ENCODE measurements around the gene KLF9.
A peak's percentile ranks its signal among the peaks of the same experiment; 100 is the strongest.

Gene KLF9

GRCh38 chr9:70421272-70422180 is 7.1 kb upstream of the KLF9 start:
- DNase-seq = peak; percentile 59 to 70

DNA sequence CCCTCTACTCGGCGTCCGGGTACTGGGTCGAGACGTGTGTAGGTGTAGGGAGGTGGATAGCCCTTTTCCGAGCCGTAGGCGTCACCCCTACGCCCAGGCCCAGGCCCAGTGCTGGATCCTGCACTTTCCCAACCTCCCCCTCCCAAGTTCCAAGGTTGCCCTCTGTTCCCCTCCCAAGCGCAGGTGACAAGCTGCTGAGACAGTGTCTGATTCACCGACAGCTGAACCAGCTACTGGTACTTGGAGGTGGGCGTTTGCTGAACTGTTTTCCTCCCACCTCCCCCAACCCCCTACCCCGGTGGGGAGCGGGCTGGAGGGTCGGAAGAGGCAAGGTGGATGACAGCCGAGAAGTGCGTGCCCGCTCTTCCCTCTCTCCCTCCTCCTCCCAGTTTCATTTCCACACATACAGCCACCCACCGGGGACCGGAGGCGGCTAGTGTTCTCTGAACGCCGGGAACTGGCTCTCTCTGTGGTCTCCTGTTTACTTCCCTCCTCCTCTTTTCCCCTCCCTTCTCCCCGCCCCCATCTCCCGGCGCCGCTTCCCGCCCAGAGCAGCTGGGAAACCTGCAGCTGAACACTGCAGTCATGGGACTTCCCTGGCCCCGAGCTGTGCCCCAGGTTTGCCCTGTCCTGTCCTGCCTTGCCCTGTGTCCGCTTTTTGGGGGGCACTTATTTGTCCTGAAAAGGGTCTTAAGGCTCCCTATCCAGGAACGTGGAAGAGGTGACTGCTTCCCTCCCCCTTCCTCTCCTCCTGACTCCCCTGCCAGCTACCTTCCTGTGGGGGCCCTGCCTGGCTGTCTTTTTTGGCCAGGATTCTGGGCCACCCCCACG is 6.2 kb upstream of the KLF9 start:
- peak; percentile 89 to 93 for DNase-seq

GRCh38 chr9:70419556-70420440 is 5.3 kb upstream of the KLF9 start:
- DNase-seq = peak; percentile 84 to 86

DNA sequence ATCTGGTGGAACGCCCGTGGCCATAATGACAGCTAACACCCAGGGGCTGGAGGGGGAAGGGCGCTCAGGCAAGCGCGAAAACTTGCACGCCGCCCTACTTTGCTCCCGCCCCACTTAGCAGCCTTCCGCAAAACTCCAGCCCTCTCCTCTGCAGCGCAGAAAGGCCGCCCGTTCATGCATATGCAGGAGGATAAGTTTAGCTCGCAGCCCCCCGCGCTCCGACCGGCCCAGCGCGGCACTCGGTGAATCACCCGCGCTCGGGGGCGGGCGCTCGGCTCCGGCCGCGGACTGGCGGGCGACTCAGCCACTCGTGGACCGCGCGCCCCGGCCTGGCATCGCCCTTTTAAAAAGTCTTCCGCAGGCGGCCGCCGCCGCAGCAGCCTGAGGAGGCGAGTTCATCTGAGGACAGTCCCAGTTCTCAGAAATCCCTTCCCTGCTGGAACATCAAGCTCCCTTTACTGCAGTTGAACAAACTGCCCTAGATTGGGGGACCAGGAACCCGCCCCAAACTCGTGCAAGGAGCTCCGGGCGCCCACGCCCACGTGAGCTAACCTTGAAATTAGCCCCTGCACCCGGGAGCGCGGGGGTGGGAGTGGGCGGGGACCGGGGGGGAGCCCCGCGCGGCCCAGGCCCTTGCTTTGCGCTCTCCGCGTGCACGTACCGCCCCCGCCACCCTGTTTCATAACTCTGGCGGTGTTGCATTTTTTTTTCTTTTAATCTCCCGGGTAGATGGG is 4.5 kb upstream of the KLF9 start:
- peak; percentile 85 to 97 for DNase-seq

GRCh38 chr9:70415476-70415875 is 1.0 kb upstream of the KLF9 start:
- no peak for DNase-seq

- no peak for DNase-seq
Measured at GRCh38 chr9:70415041-70415440, 584 bp upstream of the KLF9 start.

DNA sequence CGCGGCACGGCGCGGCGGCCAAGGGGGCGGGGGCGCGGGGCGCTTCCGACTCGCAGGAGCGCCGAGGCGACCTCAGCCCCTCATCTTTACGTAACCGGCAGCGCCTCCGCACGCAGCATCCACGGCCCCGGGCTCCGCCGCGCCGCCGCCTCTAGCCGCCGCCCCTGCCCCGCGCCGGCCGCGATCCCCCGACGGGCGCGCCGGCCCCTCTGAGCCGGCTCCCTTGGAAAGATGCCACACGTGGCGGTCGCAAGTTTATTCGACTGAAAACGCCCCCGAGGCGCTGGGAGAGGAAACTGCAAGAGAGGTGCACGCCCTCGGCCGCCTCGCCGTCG is 1.0 kb downstream of the KLF9 start:
- DNase-seq = no peak

DNA sequence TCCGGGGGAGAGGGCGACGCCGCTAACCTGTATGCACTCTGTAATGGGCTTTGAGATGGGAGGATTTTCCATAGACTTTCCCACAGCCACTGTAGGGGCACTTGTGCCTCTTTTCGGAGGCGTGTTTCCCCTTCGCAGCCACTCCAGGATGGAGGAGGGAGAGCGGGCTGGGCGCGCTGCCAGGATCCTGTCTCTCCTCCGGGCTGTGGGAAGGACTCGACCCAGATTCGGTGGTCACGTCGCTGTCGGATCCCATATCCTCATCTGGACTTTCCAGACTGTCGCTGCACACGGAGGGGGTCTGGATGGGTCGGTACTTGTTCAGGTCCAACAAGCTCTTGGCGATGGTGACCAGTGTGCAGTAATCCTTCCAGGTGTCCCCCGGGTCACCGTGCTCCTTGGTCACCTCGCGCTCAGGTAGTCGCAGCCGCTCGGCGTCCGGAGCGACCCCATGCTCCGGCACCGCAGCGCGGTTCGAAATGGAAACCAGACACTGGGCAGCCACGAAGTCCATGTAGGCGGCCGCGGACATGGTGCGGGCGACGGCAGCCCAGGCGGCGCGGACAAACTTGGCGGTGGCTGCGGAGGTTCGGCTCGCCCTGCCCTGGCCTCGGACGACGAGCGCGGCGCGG is 1.5 kb downstream of the KLF9 start:
- peak; percentile 62 for DNase-seq

- DNase-seq = peak; percentile 38 to 59
Measured at GRCh38 chr9:70411930-70412831, 2.3 kb downstream of the KLF9 start.

DNA sequence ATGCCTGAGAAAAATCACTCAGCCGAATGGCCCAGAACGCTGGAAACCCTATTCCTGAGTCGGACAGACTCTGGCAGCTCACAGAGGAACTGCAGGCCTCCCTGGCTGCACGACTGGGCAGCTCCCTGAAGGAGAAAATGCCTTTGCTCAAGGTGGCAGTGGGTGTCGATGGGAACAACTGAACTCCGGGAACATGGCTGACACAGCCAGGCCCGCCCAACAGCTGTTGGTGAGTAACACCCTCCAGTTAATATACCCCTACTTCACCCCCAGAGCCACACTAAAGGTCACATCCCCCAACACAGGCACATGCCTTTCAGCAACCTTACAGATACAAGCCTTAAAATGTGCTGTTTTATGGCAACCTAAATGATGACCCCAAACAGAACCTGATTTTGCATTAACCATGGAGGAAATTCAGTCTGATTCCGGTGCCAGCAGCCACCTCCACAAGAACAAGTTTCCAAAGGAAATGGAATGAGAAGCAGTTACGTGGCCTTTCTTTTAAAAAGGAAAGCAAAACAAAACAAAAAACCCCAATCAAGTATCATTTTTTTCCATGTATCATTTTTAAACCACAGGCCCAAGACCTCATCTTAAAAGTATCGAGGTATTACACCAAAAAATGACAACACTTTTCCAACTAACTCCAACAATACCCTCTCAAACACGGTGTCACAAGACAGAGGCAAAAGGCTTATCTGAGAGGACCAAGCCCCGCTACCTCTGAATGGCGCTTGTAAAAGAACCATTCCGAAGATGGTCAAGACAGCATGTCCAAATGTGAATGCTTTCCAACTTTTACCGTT is 3.1 kb downstream of the KLF9 start:
- peak; percentile 44 to 64 for DNase-seq

DNA sequence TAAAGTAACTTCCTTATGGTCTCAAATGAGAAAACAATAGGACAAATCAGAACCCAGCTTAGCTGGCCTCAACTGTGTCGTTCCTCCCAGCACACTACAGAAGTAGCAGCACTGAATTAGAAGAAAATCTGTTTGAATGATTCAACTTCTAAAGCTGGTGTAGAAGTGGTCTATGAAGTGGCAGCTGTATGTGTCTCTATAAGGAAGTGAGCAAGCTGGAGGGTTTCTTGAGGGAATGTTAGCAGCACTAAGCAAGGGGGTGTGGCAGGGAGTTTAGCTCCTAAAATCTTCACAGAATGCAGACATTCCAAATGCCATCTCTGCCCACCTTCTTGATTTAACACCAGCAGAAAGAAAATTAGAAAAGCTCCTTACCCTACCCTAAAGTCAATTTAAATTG is 4.1 kb downstream of the KLF9 start:
- peak; percentile 10 to 44 for DNase-seq

DNA sequence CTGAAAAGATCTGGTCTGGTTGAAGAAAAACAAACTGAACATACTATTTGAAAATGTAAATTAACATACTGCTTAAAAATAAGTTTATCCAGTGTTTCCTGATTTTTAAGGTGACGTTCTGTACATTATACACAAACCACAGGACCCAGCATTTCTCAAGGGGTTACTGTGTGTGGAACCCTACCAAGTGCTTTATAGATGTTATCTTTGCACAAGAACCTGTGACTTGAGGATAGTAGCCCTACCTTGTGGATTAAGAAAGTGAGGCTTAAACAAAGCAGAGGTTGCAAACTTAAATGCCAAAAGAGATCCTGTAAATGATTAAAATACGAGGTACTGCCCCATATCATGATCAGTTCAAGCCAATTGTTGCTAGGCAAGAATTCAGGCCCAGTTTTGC is 4.7 kb downstream of the KLF9 start:
- DNase-seq = no peak

DNA sequence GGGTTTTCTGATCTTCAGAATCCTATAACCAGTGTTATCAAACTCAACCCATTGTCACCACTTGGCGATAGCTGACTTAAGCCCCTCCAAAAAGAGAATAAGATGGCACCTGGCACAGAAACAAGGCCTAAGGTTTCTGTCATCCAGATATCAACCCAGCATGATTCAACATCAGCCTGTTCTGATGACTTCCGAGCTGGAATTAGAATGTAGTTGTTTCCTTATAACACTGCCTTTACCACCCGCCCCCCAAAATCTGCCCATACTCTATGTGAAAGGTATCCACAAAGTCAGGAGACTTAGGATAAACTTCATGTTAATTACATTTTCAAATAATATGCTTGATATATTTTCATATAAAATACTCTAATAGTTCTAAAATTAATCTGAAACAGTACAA is 5.2 kb downstream of the KLF9 start:
- no peak for DNase-seq

GRCh38 chr9:70408393-70409040 is 5.9 kb downstream of the KLF9 start:
- no peak for DNase-seq

- DNase-seq = no peak
Measured at GRCh38 chr9:70407081-70407503, 7.4 kb downstream of the KLF9 start.

GRCh38 chr9:70406434-70406862 is 8.0 kb downstream of the KLF9 start:
- peak; percentile 19 to 57 for DNase-seq

GRCh38 chr9:70405808-70406433 is 8.5 kb downstream of the KLF9 start:
- no peak for DNase-seq

GRCh38 chr9:70404261-70404660 is 10.2 kb downstream of the KLF9 start:
- no peak for DNase-seq

GRCh38 chr9:70403618-70404025 is 10.8 kb downstream of the KLF9 start:
- DNase-seq = no peak
